ENCODE data around the gene PARK7.
A peak's percentile ranks its signal among the peaks of the same experiment; 100 is the strongest.

PARK7 gene

GRCh38 chr1:7988576-7988975, 27.1 kb downstream of the PARK7 start:
- no peak for TF ChIP-seq CTCF (IDR thresholded peaks at IDR 0.05; ENCODE audit: low read depth, low read length)
- DNase-seq (ENCODE audit: low read depth, low spot score) = no peak
- in situ Hi-C loops (cut with HindIII; ENCODE audit: low sequenced_read_pairs) = no loop called here
- H3K4me3 ChIP-seq (ENCODE audit: low read depth, low read length) = no peak overlapping the region

- no peak overlapping the region for H3K4me3 ChIP-seq (ENCODE audit: low read depth, low read length)
- DNase-seq (ENCODE audit: low read depth, low spot score) = no peak
- in situ Hi-C loops (cut with HindIII; ENCODE audit: low sequenced_read_pairs) = no loop called here
- no peak for TF ChIP-seq CTCF (IDR thresholded peaks at IDR 0.05; ENCODE audit: low read depth, low read length)
These were observed 28.4 kb downstream of the PARK7 start for GRCh38 chr1:7989762-7990428.

GRCh38 chr1:7991504-7992440, 30.3 kb downstream of the PARK7 start:
- in situ Hi-C loops (cut with HindIII; ENCODE audit: low sequenced_read_pairs) = no loop called here

GRCh38 chr1:7992885-7993284, 31.4 kb downstream of the PARK7 start:
- in situ Hi-C loops (cut with HindIII; ENCODE audit: low sequenced_read_pairs) = no loop called here
- DNase-seq (ENCODE audit: low read depth, low spot score) = no peak
- no peak for TF ChIP-seq CTCF (IDR thresholded peaks at IDR 0.05; ENCODE audit: low read depth, low read length)
- no peak overlapping the region for H3K4me3 ChIP-seq (ENCODE audit: low read depth, low read length)

More at GRCh38 chr1:7991504-7992440, 30.3 kb downstream of the PARK7 start:
- H3K4me3 ChIP-seq (ENCODE audit: low read depth, low read length) = no peak overlapping the region
- DNase-seq (ENCODE audit: low read depth, low spot score) = no peak
- TF ChIP-seq CTCF (IDR thresholded peaks at IDR 0.05; ENCODE audit: low read depth, low read length) = no peak

GRCh38 chr1:7993593-7994479, 32.3 kb downstream of the PARK7 start:
- no peak overlapping the region for H3K4me3 ChIP-seq (ENCODE audit: low read depth, low read length)
- no peak for TF ChIP-seq CTCF (IDR thresholded peaks at IDR 0.05; ENCODE audit: low read depth, low read length)
- in situ Hi-C loops (cut with HindIII; ENCODE audit: low sequenced_read_pairs) = no loop called here
- peak; percentile 87 for DNase-seq (ENCODE audit: low read depth, low spot score)

GRCh38 chr1:7994827-7995226, 33.3 kb downstream of the PARK7 start:
- in situ Hi-C loops (cut with HindIII; ENCODE audit: low sequenced_read_pairs) = no loop called here
- no peak for TF ChIP-seq CTCF (IDR thresholded peaks at IDR 0.05; ENCODE audit: low read depth, low read length)
- DNase-seq (ENCODE audit: low read depth, low spot score) = no peak
- H3K4me3 ChIP-seq (ENCODE audit: low read depth, low read length) = no peak overlapping the region
